HG02642 (cell line): ENCODE data around the gene DMXL1.
A peak's percentile ranks its signal among the peaks of the same experiment; 100 is the strongest.

Experiments
- ATAC-seq: cut with Tn5 transposase; IDR thresholded peaks from one replicate; pipeline ENCODE4 v1.9.1; 2021; ENCODE audit warnings: mild to moderate bottlenecking; ENCODE audit not compliant: unreplicated experiment, poor library complexity

The DMXL1 gene

GRCh38 chr5:119070828-119071560, at the start of gene DMXL1:
TSS of gene DMXL1 (plus strand) at chr5:119071087. CDS start at chr5:119071570, 483 bp downstream.
- ATAC-seq = peak; percentile 81

DNA sequence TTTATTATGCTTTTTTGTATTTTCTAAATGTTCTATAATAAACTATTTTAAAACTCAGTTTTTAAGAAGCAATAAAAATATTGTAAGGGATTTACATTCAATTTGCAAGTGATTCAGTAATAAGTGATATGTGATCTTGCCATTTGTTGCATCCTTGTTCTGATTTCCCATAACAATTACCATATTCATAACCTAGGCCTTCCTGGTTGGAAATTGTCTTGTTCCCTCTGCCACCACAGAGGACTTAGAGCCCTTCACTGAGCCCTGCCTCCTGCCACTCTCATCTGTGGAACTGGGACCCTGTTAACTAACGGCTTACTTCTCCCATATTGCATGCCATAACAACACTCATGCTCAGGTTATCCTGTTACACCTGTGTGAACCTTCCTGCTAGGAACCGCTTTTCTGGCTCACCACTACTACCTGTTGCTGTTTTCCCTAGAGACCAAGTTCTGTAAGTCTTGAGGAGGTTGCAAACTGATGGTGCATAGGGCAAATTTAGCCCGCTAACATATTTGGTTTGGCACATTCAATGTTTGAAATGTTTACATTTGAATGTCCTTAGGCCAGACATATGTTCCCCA, 49.6 kb upstream of the DMXL1 start:
- ATAC-seq = no peak

- peak; percentile 67 for ATAC-seq
Measured at GRCh38 chr5:119022017-119022745, 48.7 kb upstream of the DMXL1 start.

DNA sequence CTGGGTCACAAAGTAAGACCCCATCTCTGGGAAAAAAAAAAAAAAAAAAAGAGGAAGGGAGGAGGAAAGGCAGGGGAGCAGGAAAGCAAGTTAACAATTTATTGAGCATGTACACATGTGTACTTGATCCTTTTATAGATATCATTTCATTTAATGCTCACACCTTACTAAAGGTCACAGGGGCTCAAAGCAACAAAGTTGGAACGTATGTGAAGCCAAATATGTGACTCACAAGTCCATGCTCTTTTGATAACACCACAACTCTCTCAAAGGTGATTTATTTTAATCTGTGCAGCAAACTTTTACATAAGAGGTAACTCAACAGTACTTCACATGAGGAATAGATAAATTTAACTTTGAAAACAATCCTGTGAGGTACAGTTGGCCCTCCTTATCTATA, 48.1 kb upstream of the DMXL1 start:
- no peak for ATAC-seq

DNA sequence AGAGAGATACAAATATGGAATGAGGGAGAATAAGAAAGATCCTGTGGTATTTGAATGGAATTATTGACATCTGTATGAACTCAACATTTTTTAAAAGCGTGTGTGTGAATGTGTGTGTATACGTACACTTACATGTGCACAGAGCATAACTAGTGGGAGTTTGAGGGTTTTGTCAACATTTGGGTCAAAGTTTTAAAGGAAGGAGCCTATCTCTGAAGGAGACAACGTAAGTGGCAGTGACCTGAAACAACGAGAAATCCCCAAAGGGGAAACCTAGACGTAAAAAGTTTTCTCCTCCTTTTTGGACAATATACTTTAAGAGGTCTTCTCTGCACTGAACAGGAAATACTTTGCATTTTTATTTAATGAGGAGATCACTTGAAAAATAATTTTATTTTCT, 42.3 kb upstream of the DMXL1 start:
- ATAC-seq = no peak

- peak; percentile 84 for ATAC-seq
Measured at GRCh38 chr5:119031011-119031886, 39.6 kb upstream of the DMXL1 start.

- peak; percentile 69 for ATAC-seq
Measured at GRCh38 chr5:119031905-119032304, 39.0 kb upstream of the DMXL1 start.

- peak; percentile 32 for ATAC-seq
Measured at GRCh38 chr5:119032656-119033055, 38.2 kb upstream of the DMXL1 start.

DNA sequence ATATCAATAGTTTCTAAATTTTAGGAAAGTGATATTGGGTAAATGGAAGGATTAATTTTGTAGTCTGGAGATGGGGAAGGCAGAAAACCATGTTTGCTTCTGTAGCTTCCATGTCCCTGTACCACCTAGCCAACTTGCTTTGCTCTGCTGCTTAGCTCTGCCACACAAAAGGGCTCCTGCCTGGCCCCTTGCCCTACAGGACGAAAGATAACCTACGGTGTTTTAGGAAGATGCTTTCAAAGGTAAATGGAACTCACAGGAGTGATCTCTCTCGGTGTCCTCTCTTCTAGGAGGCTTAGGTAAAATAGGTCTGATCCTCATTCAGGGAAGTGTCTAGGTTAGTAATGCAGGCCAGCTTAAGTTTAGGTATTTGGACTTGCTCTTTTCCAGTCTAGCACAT, 37.8 kb upstream of the DMXL1 start:
- no peak for ATAC-seq

DNA sequence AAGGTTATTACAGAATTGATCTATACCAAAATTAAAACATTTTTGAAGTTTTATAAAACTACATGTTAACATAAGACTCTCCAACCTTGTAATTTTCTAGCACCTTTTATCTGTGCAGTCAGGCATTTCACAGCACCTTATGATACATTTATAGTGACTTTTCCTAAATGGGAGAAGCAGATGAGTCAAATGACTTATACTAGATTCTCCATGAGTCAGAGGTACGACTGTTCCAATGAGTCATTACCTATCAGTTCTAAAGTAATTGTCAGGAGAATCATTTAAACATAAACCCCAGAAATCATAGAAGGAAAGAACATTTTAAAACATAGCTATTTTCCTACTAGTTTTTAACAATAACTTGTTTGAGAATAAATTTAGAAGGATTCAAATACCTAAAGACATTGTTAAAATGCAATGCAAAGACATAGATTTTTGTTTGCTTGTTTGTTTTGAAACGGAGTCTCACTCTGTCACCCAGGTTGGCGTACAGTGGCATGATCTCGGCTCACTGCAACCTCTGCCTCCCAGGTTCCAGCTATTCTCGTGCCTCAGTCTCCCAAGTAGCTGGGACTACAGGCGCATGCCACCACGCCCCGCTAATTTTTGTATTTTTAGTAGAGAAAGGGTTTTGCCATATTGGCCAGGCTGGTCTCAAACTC, 34.7 kb upstream of the DMXL1 start:
- no peak for ATAC-seq

- ATAC-seq = no peak
Measured at GRCh38 chr5:119037496-119038215, 33.2 kb upstream of the DMXL1 start.

GRCh38 chr5:119048246-119048645, 22.6 kb upstream of the DMXL1 start:
- ATAC-seq = no peak

DNA sequence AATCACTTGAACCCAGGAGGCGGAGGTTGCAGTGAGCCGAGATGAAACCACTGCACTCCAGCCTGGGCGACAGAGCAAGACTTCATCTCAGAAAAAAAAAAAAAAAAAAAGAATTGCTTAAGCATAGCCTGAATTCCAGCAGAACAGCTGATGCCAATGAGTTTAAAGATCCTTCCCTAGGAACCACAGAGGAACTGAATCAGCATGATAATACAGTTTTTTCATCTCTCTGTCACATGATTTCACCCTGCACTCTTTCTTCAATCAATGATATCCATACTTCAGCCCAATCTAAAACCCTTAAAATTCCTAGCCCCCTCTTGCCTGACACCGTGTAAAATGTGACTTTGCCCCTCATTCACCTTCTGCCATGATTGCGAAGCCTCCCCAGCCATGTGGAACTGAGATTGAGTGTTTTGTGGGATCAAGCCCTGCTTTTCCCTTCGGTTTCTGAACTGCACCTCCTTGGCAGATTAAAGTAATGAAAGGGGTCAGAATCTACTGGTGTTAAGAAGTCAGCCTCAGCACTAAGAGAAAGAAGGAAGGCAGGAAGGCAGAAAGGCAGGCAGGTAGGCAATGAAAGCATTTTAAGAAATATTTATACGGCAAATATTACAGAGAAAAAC, 20.9 kb upstream of the DMXL1 start:
- no peak for ATAC-seq

- no peak for ATAC-seq
Measured at GRCh38 chr5:119054101-119054500, 16.8 kb upstream of the DMXL1 start.

DNA sequence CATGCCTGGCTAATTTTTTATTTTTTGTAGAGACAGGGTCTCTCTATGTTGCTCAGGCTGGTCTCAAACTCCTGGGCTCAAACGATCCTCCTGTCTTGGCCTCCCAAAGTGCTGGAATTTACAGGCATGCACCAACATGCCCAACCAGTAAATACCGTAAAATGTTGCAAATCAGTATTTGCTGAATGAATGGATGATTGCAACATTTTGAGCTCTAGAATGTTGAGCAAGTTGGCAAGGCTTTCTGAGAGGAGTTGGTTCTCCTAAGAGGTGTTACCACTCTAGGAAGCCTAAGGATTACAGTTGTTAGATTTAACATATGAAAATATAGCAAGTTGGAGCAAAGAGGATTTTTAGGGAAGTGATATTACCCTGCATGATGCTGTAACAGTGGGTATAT, 15.6 kb upstream of the DMXL1 start:
- ATAC-seq = no peak

- ATAC-seq = no peak
Measured at GRCh38 chr5:119058979-119059529, 11.8 kb upstream of the DMXL1 start.

DNA sequence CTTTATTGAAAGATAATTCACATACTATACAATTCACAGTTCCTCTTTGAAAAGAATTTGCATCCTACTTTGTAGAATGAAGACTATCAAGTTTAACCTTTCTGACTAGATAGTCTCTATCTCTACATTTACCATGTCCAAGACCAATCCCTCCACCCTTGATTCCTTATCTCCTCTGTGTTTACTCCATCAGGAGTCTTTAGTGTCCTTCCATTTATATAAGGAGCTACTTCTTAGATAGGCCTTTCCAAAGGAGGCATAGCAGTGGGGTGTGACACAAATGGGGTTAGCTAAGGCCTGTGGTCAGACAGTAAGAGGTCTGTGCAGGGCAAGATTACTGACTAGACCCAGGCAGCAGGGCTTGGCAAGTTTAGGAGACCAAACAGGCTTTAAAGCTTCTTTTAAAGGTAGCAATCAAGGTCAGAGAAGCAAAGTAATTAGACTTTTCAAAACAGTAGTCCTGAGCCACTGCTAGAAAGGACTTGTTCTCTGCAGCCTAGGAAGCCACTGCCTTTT, 11.1 kb upstream of the DMXL1 start:
- no peak for ATAC-seq

- peak; percentile 68 for ATAC-seq
Measured at GRCh38 chr5:119063579-119064379, 7.1 kb upstream of the DMXL1 start.
